ENCODE results near the gene SMIM30. TPM values are rescaled to one million over a fixed set of nuclear protein-coding genes. Genes with fewer than 3 reads are reported as not detected.

SMIM30 gene
- 71.8 and 73.6 TPM in 2 replicates for total RNA-seq

DNA sequence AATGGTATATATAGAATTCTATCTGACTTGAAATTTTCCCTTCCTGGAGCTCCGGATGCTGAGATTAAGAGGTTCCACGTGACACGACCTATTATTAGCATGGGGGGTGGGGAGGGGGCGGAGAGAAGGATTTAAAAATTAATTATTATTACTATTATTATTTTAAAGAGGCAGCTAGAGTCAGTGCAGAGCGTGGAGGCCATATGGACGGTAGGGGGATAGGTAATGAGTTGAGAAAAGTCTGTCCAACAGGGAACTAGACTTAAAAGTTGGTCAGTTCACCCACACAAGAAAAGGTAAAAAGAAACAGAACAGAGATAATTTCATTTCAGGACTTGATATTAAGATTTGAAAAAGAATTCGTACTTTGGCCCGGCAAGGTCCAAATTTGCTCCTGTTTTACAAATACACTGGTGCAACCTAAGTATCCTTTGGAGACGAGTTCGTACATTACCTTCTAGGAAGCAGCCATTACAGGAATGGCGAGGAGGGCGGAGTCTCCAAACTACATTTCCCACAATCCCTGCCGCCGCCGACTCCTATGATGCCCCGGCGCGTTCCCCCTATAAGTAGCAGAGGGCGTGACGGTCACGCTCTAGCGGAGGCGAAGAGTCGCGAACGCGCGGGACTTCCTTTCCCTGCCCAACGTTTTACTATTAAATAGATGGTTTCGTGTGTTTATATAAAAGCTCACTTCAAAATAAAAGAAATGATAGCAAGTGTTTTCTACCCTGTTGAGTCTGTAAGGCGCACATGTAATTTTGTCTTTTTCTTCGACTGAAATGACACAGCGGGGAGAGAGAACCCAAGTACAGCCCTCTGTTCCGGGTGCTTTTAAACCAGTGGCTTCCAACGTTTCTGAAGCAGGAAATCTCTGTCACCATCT lies at the start of gene SMIM30:
Gene SMIM30 (minus strand): TSS at position 481 of the 886 bp plus-strand sequence. CDS start 976 bp downstream, outside the sequence.

GRCh38 chr7:113086431-113086888 lies 31.9 kb downstream of the SMIM30 start, which contains the start of gene GPR85:
GPR85 (minus strand) TSS chr7:113086827; CDS start chr7:113084721, 2,106 bp downstream.

Other genes with a start within 250 kb of the SMIM30 start
- gene GPR85, start 31.7 kb downstream of the SMIM30 start, total RNA-seq: 4.6 and 5.2 TPM in 2 replicates

All from bronchus fibroblast of lung (primary cell).